Astrocyte of the spinal cord (primary cell): ENCODE data around the gene NDUFAF4.

Experiments
- DNase-seq: peaks from one replicate; pipeline ENCODE4 v3.0.0; 2011; ENCODE audit warnings: low read depth, low spot score
- H3K4me3 ChIP-seq: 2 replicates; pipeline ENCODE4 v1.5.1; 2011; ENCODE audit warnings: low read depth, mild to moderate bottlenecking, low read length, moderate library complexity
- in situ Hi-C: cut with HindIII; loops from 2 replicates; pipeline ENCODE4 v1.10.0; 2017; ENCODE audit warnings: low sequenced_read_pairs
- TF ChIP-seq, protein P1 (sequence below): IDR thresholded peaks from 2 replicates; pipeline ENCODE4 v1.5.1; 2012; ENCODE audit warnings: low read depth, mild to moderate bottlenecking, low read length, inconsistent platforms

Gene NDUFAF4

GRCh38 chr6:96897396-96898240, at the start of gene NDUFAF4:
Gene NDUFAF4, minus strand, starts transcription at chr6:96897891. Its CDS starts 90 bp downstream, at chr6:96897801.
- in situ Hi-C loops, result no loop called here
- peak within 1 kb of the TSS; percentile 90 for H3K4me3 ChIP-seq
- DNase-seq, result peak; percentile 97
- TF ChIP-seq, protein P1, sequence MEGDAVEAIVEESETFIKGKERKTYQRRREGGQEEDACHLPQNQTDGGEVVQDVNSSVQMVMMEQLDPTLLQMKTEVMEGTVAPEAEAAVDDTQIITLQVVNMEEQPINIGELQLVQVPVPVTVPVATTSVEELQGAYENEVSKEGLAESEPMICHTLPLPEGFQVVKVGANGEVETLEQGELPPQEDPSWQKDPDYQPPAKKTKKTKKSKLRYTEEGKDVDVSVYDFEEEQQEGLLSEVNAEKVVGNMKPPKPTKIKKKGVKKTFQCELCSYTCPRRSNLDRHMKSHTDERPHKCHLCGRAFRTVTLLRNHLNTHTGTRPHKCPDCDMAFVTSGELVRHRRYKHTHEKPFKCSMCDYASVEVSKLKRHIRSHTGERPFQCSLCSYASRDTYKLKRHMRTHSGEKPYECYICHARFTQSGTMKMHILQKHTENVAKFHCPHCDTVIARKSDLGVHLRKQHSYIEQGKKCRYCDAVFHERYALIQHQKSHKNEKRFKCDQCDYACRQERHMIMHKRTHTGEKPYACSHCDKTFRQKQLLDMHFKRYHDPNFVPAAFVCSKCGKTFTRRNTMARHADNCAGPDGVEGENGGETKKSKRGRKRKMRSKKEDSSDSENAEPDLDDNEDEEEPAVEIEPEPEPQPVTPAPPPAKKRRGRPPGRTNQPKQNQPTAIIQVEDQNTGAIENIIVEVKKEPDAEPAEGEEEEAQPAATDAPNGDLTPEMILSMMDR, result peak; percentile 95

DNA sequence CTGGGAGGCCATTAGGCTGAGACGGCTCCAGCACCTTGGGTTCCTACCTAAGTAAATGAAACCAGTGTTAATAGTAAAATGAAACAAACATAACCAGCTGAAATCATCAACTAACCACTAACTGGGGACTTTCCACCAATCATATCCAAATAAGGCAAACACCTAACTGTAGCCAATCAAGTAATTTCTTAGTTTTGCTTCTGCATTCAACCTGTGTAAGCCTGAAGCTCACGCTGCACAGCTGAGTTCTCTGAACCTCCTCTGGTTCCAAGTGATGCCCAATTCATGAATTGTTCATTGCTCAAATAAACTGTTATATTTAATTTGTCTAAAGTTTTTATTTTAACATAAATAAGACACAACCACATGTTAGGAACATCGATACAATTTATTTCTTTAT, 49.4 kb upstream of the NDUFAF4 start:
- in situ Hi-C loops, result no loop called here
- no peak overlapping the region for H3K4me3 ChIP-seq
- DNase-seq, result no peak
- TF ChIP-seq, protein P1, result no peak

- no peak overlapping the region for H3K4me3 ChIP-seq
- in situ Hi-C loops, result no loop called here
- no peak for DNase-seq
- TF ChIP-seq, protein P1, result no peak
Observed at GRCh38 chr6:96943555-96944215, 46.0 kb upstream of the NDUFAF4 start.

- no peak overlapping the region for H3K4me3 ChIP-seq
- in situ Hi-C loops, result no loop called here
- DNase-seq, result no peak
- TF ChIP-seq, protein P1, result no peak
Observed at GRCh38 chr6:96942676-96943075, 45.0 kb upstream of the NDUFAF4 start.

GRCh38 chr6:96940322-96940721, 42.6 kb upstream of the NDUFAF4 start:
- TF ChIP-seq, protein P1, result no peak
- H3K4me3 ChIP-seq, result no peak overlapping the region
- in situ Hi-C loops, result no loop called here
- no peak for DNase-seq

DNA sequence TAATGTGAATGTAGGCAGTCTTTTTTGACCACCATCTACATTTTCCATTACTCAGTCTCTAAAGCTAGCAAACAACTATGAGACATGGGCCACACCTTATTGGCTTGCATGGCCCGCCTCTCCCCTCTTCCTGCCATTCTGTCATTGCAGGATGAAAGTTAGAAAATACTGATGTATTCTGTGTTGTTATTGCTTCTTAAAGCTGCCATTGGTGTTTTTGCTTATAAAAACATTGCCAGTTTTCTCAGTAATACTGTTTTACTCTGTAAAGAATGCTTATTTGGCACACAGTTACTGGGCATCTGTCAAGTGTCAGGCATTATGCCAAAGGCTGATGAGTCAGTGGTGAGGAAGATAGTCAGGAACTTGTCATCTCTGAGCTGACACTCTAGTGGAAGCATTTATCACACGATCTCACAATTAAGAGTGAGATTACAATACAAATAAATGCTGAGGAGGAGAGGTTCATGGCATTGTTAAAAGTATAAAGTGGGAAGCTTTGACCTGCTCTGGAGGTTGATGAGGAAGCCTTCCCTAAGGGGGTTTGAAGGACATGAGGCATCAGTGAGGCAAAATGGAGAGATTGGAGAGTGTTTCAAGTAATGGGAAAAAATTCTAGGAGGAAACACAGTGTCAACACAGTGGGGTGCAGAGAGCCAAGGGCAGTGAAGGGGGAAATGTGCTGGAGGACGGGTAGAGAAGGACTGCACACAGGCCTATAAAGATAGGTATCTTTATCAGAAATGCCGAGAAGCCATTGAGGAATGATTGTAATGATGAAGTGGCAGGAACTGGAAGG, 41.5 kb upstream of the NDUFAF4 start:
- in situ Hi-C loops, result no loop called here
- TF ChIP-seq, protein P1, result no peak
- no peak overlapping the region for H3K4me3 ChIP-seq
- peak; percentile 42 for DNase-seq
